Common myeloid progenitor, CD34-positive (primary cell): Measurements from ENCODE around the gene KCNK5.

ENCODE experiments used
- CTCF ChIA-PET: fragments of 350-600 bp; sonication (Branson Sonifier 250); formaldehyde crosslinking; loops from one replicate; lab custom pipeline; 2021; ENCODE audit warnings: antibody characterized with exemption; lab: Charles Lee
- POLR2A ChIA-PET: fragments of 350-600 bp; sonication (Branson Sonifier 250); formaldehyde crosslinking; loops from one replicate; lab custom pipeline; 2021; ENCODE audit warnings: antibody characterized with exemption; lab: Charles Lee
- DNase-seq, 3 donors: peaks; one replicate each; pipeline versions ENCODE4 v3.0.0 to v3.0.0-alpha.2; 2013
- H3K27ac ChIP-seq, 2 experiments: 1 replicate in 1 of 2; 2 replicates in 1 of 2; pipeline ENCODE4 v1.7.0; 2013; ENCODE audit warnings: inconsistent platforms in 2 of 2, low read length in 2 of 2, mild to moderate bottlenecking in 2 of 2, low read depth in 1 of 2, moderate library complexity in 1 of 2; ENCODE audit not compliant: severe bottlenecking in 2 of 2, insufficient read depth in 1 of 2, poor library complexity in 1 of 2
- H3K27me3 ChIP-seq, 5 experiments: replicated peaks in 2 of 5; 1 replicate in 3 of 5; 2 replicates in 2 of 5; pipeline versions ENCODE4 v1.6.1 to v1.7.0; 2013; ENCODE audit warnings: low read length in 4 of 5, mild to moderate bottlenecking in 2 of 5, moderate library complexity in 2 of 5, inconsistent platforms in 1 of 5; ENCODE audit not compliant: insufficient read depth in 5 of 5, control insufficient read depth in 4 of 5
- H3K36me3 ChIP-seq, 4 experiments: 1 replicate in 2 of 4; 2 replicates in 2 of 4; pipeline versions ENCODE4 v1.6.1 to v1.7.0; 2013; ENCODE audit warnings: low read length in 3 of 4, control low read depth in 1 of 4, mild to moderate bottlenecking in 1 of 4; ENCODE audit not compliant: control insufficient read depth in 4 of 4, insufficient read depth in 4 of 4
- H3K4me1 ChIP-seq, 4 experiments: 1 replicate in 3 of 4; 2 replicates in 1 of 4; pipeline versions ENCODE4 v1.6.1 to v1.7.1; 2013; ENCODE audit warnings: low read length in 3 of 4, mild to moderate bottlenecking in 3 of 4, control low read depth in 1 of 4, inconsistent platforms in 1 of 4, moderate library complexity in 1 of 4; ENCODE audit not compliant: control insufficient read depth in 4 of 4, insufficient read depth in 4 of 4; ENCODE audit errors: control extremely low read depth in 1 of 4
- H3K4me3 ChIP-seq, 7 experiments: 1 replicate in 4 of 7; 2 replicates in 3 of 7; pipeline versions ENCODE4 v1.5.1 to v1.7.0; 2013; ENCODE audit warnings: mild to moderate bottlenecking in 7 of 7, low read length in 6 of 7, moderate library complexity in 6 of 7, inconsistent platforms in 2 of 7, low read depth in 2 of 7, control low read depth in 1 of 7; ENCODE audit not compliant: insufficient read depth in 4 of 7, control insufficient read depth in 1 of 7; ENCODE audit errors: extremely low read depth in 1 of 7
- H3K9me3 ChIP-seq, 5 experiments: 1 replicate in 4 of 5; 2 replicates in 1 of 5; pipeline versions ENCODE4 v1.6.1 to v1.7.1; 2013; ENCODE audit warnings: low read length in 4 of 5, mild to moderate bottlenecking in 2 of 5, inconsistent platforms in 1 of 5, low read depth in 1 of 5, moderate library complexity in 1 of 5; ENCODE audit not compliant: control insufficient read depth in 4 of 5, insufficient read depth in 2 of 5; ENCODE audit errors: control extremely low read depth in 1 of 5
- WGBS: methylation state at CpG from one replicate; pipeline ENCODE4 v1.1.5; 2013; ENCODE audit not compliant: insufficient coverage; 5-methylcytosine and 5-hydroxymethylcytosine counted together

KCNK5 gene

DNA sequence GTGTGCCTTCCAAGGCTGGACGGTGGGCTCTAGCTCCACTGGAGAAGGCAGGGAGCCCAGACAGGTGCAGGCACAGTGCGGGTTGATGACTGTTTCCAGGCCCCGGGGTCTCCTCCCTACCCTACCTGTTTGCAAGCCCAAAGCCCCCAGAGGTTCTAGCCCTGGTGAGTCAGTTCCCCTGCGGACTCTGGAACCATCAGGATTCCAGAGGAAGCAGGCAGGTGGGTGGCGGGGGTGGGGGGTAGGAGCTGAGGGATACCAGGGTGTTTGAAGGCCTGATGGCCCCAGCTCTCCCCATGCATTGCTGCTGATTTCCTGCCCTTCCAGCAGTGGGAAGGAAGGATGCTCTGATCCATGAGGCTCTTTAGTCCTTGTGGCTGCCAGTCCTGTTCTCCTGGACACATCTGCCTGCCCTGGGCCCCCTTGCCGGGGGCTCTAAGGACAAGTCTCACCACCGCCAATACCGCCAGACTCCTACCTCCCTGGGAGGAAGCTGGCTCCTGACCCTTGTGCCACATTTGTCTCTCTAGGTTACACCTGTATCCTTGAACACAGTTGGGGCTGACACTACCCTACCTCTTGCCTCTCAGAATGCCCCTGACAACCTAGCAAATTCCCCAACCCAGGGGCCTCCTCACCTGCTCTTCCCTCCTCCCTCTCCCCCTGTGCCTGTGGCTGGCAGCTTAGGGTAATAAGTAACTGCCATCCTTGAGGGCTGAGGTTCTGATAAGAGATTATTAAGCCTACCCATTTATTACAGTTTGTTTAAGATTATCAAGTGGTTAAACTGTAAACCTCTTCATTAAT is 21.7 kb downstream of the KCNK5 start:
- CTCF ChIA-PET: interaction anchor here (1.2 to 3.2 kb wide), 2 partner anchors 18 to 42 kb away, joined by 5 to 12 read pairs; no protein-coding TSS in a partner anchor
- no peak overlapping the region for H3K27ac ChIP-seq
- 93% methylated on average over 7 of the region's 8 CpGs for WGBS

DNA sequence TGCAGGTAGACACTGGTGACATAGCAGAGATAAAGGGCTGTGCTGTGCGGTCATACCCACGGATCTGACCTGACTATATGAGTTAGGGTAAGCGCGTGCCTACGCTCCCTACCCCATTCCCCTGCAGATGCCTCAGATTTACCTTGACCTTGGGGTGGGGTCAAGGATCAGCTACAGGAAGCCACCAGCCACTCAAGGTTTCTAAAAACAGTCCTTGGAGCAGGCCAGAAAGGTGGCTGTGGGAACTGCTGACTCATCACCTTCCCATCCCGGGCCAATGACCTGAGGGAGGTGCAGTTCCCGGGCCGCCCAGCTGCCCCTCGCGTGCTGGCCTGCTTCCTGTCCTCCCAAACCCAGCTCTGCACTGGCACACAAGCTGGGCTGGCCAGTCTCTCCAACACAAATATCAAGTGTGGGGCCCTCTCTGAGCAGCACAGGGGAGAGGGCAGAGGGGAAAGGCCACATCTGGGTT is 23.0 kb downstream of the KCNK5 start:
- Histone ChIP-seq H3K27me3 (no peaks in the 10 kb centered on the region), H3K4me1 (peaks cover 2 to 35% (median 27%) of the 10 kb centered on the region in 4 experiments), H3K9me3 (no peaks in the 10 kb centered on the region), H3K4me3 (no peak overlapping the region), H3K27ac (no peak overlapping the region), H3K36me3 (peaks cover 0 to 2% (median 0%) of the 10 kb centered on the region in 4 experiments)
- 44% methylated on average over 5 of the region's 10 CpGs for WGBS
- POLR2A ChIA-PET: no interaction called here
- CTCF ChIA-PET: interaction anchor here (0.7 to 3.2 kb wide), 4 partner anchors 9 to 23 kb away, joined by 3 to 12 read pairs (median 4); partner anchors contain the start of gene KCNK5
- no peak for DNase-seq

More for the DNA sequence above, 21.7 kb downstream of the KCNK5 start:
- peaks cover 2 to 42% (median 27%) of the 10 kb centered on the region in 4 experiments for H3K4me1 ChIP-seq
- POLR2A ChIA-PET: no interaction called here
- H3K9me3 ChIP-seq: no peaks in the 10 kb centered on the region
- H3K36me3 ChIP-seq: peaks cover 0 to 2% (median 0%) of the 10 kb centered on the region in 4 experiments
- no peak overlapping the region for H3K4me3 ChIP-seq
- peak in 1 of 3 donors; percentile 23 for DNase-seq
- H3K27me3 ChIP-seq: no peaks in the 10 kb centered on the region

DNA sequence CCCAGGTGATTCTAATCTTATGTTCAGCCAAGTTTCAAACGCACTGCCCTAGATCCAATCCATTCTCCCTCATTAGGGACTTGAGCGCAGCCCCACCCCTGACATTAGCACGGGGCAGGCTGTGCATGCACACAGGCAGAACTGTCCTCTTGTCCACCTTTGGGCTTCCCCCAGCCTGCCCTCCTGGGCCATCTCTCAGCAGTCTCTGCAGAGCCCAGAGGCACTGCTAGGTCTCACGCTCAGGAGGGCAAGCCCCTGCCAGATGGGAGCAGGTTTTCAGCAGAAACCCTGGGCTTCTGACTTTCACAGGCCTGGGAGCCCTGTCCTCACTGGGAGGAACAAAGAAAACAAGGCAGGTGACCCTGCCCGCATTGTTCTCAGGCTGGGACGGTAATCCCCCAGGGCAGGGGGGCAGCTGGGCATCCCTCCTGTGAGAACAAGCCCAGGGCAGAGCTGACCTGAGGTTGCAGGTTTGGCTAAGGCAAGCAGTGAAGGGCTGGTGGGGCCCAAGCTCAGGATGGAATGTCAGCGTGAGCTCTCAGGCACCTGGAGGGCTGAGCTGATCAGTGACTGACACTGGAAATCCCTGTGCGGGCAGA is 24.5 kb downstream of the KCNK5 start:
- Histone ChIP-seq H3K4me3 (no peak overlapping the region), H3K27me3 (no peaks in the 10 kb centered on the region), H3K4me1 (peaks cover 2 to 24% (median 16%) of the 10 kb centered on the region in 4 experiments), H3K36me3 (peaks cover 0 to 2% (median 0%) of the 10 kb centered on the region in 4 experiments), H3K9me3 (no peaks in the 10 kb centered on the region), H3K27ac (no peak overlapping the region)
- ChIA-PET POLR2A (no interaction called here), CTCF (interaction anchor here (1.0 to 6.6 kb wide), 2 partner anchors 15 to 22 kb away, joined by 3 to 48 read pairs; no protein-coding TSS in a partner anchor)
- no peak for DNase-seq
- 96% methylated on average over 8 of the region's 8 CpGs for WGBS

DNA sequence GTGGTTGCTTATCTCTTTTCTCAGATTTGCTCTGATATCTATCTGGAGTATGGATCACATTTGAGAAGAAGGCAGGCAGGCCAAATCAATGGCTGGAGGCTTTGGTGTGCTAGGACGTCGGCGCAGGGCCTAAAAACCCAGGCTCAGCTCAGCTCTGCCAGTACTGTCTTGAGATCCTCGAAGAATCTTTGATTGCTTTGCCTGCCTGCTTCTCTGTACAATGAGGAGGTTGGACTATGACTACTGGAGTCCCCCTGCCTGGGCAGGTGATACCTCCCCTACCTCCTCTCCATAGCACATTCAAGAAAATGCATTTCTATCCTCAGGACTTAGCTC is 25.1 kb downstream of the KCNK5 start:
- CTCF ChIA-PET: interaction anchor here (1.0 to 6.6 kb wide), 2 partner anchors 15 to 23 kb away, joined by 3 to 48 read pairs; no protein-coding TSS in a partner anchor
- WGBS: 89% methylated on average over 3 of the region's 4 CpGs
- Histone ChIP-seq H3K4me3 (no peak overlapping the region), H3K4me1 (peaks cover 0 to 20% (median 11%) of the 10 kb centered on the region in 4 experiments), H3K27me3 (no peaks in the 10 kb centered on the region), H3K36me3 (peaks cover 0 to 2% (median 0%) of the 10 kb centered on the region in 4 experiments), H3K27ac (no peak overlapping the region), H3K9me3 (no peaks in the 10 kb centered on the region)
- no peak for DNase-seq
- POLR2A ChIA-PET: no interaction called here

DNA sequence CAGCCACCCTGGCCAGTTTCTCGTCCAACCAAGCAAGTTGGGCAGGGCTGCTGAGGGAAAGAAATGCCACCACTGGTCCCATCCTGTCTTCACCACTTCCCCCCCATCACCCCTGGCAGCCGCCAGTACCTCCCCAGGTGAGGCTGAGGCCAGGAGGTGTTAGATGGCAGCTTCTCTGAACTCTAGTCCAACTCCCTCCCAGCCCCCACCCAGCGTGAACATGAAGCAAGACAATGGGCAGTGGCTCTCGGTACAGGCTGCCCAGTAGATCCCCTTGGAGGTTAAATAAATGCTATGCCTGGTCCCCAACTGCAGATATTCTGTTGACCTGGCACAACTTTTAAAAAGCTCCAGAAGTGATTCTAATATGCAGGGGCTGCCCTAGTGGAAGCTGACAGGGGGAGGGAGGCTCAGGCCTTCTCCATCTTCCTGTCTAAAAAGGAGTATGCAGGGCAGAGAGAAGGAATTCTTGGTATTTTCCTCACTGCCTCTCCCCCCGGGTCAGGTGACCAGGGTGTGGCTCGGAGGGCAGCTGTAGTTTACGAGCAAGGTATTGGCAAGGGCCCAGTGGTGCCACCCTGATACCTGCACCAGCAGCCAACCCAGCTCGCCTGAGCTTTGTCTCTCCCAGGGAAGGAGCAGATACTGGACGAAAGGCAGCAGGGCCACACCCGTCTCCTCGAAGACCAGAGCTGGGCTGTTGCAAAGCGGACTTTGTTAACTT is 25.7 kb downstream of the KCNK5 start:
- 87% methylated on average over 10 of the region's 12 CpGs for WGBS
- Histone ChIP-seq H3K27ac (no peak overlapping the region), H3K9me3 (no peaks in the 10 kb centered on the region), H3K4me1 (peaks cover 0 to 18% (median 8%) of the 10 kb centered on the region in 4 experiments), H3K27me3 (no peaks in the 10 kb centered on the region), H3K36me3 (peaks cover 0 to 2% (median 0%) of the 10 kb centered on the region in 4 experiments), H3K4me3 (no peak overlapping the region)
- CTCF ChIA-PET: interaction anchor here (1.0 to 6.6 kb wide), 3 partner anchors 14 to 71 kb away, joined by 3 to 48 read pairs (median 3); no protein-coding TSS in a partner anchor
- POLR2A ChIA-PET: no interaction called here
- DNase-seq: no peak

DNA sequence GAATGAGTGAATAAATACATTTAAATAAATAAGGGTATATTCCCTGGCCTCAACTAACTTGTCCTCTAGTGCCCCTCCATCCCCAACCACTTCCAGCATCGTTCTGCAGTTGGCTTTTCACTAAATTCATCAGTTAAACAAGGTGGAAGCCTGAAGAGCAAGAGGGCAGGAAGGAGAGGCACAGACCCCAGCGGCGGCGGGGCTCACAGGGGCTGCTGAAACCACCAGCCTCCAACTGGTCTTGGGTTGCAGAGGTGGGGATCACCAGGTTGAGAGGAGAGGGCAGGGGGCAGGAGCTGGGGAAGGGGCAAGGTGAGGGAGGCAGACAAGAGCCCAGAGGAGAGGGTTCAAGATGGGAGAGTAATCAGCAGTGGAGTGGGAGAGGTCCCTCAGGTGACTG is 27.1 kb downstream of the KCNK5 start:
- POLR2A ChIA-PET: interaction anchor here (0.7 kb wide), 1 partner anchor 11 kb away, joined by 3 read pairs; no protein-coding TSS in a partner anchor
- CTCF ChIA-PET: interaction anchor here (1.4 to 6.6 kb wide), 3 partner anchors 13 to 107 kb away, joined by 3 to 48 read pairs (median 4); no protein-coding TSS in a partner anchor
- no peak overlapping the region for H3K27ac ChIP-seq
- 90% methylated on average over 3 of the region's 4 CpGs for WGBS
- H3K4me1 ChIP-seq: peaks cover 0 to 25% (median 6%) of the 10 kb centered on the region in 4 experiments
- no peaks in the 10 kb centered on the region for H3K9me3 ChIP-seq
- H3K36me3 ChIP-seq: peaks cover 0 to 2% (median 0%) of the 10 kb centered on the region in 4 experiments
- no peaks in the 10 kb centered on the region for H3K27me3 ChIP-seq
- DNase-seq: no peak
- H3K4me3 ChIP-seq: no peak overlapping the region
